ENCODE results near the gene ZNF662. TPM values are rescaled to one million over a fixed set of nuclear protein-coding genes. Genes with fewer than 3 reads are reported as not detected.

Gene ZNF662
- total and polyA plus RNA-seq, 2 of the 13 experiments (the other 11 are each of a cell fraction or from before 2014, with no cell fraction given): not detected

GRCh38 chr3:42875325-42876151, 30.4 kb upstream of the ZNF662 start, which contains the start of gene CYP8B1 (continued):
- TF ChIP-seq MTERF4 (CRISPR knock-in tag; IDR thresholded peaks at IDR 0.05): peak; percentile 70; the same call in 1 of the 2 replicates
- TF ChIP-seq ZNF335 (CRISPR knock-in tag; IDR thresholded peaks at IDR 0.05): peak; percentile 43; the same call in 1 of the 2 replicates
- TF ChIP-seq ZBTB25 (CRISPR knock-in tag; IDR thresholded peaks at IDR 0.05): 0 out of 2 replicates have a peak, but pooled peaks have one; percentile 26
- TF ChIP-seq ZNF232 (CRISPR knock-in tag; IDR thresholded peaks at IDR 0.05; ENCODE audit: borderline replicate concordance): peak; percentile 86; the same call in 1 of the 2 replicates
- TF ChIP-seq NFAT5 (CRISPR knock-in tag; IDR thresholded peaks at IDR 0.05): 0 out of 2 replicates have a peak, but pooled peaks have one; percentile 39
- peak; percentile 70; the same call in 1 of the 2 replicates for TF ChIP-seq MIXL1 (CRISPR knock-in tag; IDR thresholded peaks at IDR 0.05)
- peak; percentile 60; the same call in 1 of the 2 replicates for TF ChIP-seq CEBPG (CRISPR knock-in tag; IDR thresholded peaks at IDR 0.05)
- TF ChIP-seq LCORL (IDR thresholded peaks at IDR 0.05): no peak
- peak; percentile 84 for TF ChIP-seq LCORL (CRISPR knock-in tag; IDR thresholded peaks at IDR 0.05)
- TF ChIP-seq ZNF205 (CRISPR knock-in tag; IDR thresholded peaks at IDR 0.05): peak; percentile 76
- TF ChIP-seq BRCA1 (CRISPR knock-in tag; IDR thresholded peaks at IDR 0.05): 0 out of 2 replicates have a peak, but pooled peaks have one; percentile 87
